Omental fat pad (tissue), 4 donors: Measurements from ENCODE around the gene PCYOX1L. TPM values are rescaled to one million over a fixed set of nuclear protein-coding genes. Genes with fewer than 3 reads are reported as not detected.

Source experiments
- ATAC-seq: fragments of 150-250 bp; one replicate; pipeline ENCODE4 v1.9.1; 2016; ENCODE audit warnings: mild to moderate bottlenecking, moderate library complexity; ENCODE audit not compliant: low FRiP score
- DNase-seq: peaks from one replicate; pipeline ENCODE4 v3.0.0-alpha.2; 2019; ENCODE audit warnings: low spot score
- total RNA-seq, 4 donors: library from RNA; depleted of rRNA; stranded (reverse); fragments of >200 nt; gene quantifications; one replicate each; pipeline ENCODE4 v1.1.0, GENCODE V29; 2016
- TF ChIP-seq, protein P1 (sequence below), 3 donors: fragments of 450-650 bp; IDR thresholded peaks; one replicate each; pipeline ENCODE4 v1.5.1; 2016 to 2017; ENCODE audit warnings: antibody characterized with exemption in 3 of 3, mild to moderate bottlenecking in 3 of 3, moderate library complexity in 2 of 3

Gene PCYOX1L
- total RNA-seq, 4 donors from 2014 or later: 2.3 to 3.9 (median 2.5) TPM

DNA sequence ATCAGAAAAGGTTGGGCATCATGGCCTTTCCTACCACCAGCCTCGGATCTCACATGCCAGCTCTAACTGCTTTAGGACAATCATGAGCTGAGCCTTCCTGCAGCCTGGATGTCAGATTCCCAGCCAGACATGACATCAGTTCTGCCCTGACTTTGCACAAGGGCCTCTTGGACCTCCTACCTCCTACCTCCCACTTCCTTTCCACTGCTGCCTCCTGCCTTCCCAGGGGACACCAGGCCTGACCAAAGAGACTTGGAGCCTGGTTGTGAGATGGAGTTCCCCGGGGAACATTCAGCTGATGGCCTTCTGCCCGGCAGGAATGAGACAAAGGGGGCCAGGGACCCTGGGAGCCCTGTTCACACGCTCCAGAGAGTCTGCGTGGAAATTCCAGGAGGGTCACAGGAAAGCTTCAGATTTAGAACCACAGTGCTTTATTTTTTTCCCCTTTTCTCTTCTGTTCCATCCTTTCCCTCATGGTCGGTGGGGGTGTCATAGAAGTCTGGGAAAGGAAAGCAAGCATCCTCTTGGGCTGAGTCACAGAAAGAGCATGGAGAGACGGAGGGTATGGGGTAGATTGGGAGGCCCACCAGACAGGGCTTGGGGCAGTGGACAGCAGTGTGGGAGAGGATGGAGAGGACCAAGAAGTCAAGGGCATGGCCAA lies 56.7 kb downstream of the PCYOX1L start:
- DNase-seq: no peak
- TF ChIP-seq, protein P1, sequence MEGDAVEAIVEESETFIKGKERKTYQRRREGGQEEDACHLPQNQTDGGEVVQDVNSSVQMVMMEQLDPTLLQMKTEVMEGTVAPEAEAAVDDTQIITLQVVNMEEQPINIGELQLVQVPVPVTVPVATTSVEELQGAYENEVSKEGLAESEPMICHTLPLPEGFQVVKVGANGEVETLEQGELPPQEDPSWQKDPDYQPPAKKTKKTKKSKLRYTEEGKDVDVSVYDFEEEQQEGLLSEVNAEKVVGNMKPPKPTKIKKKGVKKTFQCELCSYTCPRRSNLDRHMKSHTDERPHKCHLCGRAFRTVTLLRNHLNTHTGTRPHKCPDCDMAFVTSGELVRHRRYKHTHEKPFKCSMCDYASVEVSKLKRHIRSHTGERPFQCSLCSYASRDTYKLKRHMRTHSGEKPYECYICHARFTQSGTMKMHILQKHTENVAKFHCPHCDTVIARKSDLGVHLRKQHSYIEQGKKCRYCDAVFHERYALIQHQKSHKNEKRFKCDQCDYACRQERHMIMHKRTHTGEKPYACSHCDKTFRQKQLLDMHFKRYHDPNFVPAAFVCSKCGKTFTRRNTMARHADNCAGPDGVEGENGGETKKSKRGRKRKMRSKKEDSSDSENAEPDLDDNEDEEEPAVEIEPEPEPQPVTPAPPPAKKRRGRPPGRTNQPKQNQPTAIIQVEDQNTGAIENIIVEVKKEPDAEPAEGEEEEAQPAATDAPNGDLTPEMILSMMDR (IDR thresholded peaks at IDR 0.05): no peak
- no peak for ATAC-seq

DNA sequence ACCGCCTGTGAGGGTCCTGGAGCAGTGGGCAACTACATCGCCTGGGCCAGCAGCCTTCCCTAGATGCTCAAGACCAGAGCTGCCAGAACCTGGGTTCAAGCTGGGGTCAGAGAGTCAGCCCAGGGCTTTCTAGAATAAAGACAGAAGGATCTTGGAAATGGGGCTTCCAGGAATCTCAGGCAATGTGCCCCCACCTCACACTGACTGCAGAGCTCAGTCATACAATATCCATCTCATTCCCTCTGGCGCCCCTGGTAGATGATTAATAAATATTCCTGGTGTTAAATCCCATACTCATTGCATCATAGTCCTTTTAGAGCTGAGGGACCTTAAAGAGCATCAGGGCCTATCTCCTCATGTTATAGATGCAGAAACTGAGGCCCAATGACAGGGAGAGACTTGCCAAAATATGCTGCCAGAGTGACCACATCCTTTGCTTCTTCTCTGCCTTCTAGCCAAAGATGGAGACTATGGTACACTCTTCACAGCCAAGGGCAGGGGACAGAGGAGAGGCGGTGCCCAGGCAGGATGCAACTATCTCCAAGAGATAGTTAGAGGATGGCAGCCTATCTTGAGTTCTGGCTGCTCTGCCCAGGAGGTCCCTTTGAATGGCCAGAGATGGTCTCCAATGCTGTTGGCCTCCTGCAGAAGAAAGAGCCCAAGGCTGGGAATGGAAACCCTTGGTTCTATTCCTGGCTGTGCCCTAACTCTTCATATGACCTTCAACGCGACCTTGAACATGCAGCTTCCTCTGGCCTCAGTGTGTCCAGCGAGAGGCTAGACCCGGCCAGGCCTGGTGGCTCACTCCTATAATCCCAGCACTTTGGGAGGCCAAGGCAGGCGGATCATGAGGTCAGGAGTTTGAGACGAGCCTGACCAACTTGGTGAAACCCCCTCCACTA lies 57.5 kb downstream of the PCYOX1L start:
- TF ChIP-seq, protein P1 (IDR thresholded peaks at IDR 0.05): no peak
- no peak for DNase-seq
- ATAC-seq: no peak

DNA sequence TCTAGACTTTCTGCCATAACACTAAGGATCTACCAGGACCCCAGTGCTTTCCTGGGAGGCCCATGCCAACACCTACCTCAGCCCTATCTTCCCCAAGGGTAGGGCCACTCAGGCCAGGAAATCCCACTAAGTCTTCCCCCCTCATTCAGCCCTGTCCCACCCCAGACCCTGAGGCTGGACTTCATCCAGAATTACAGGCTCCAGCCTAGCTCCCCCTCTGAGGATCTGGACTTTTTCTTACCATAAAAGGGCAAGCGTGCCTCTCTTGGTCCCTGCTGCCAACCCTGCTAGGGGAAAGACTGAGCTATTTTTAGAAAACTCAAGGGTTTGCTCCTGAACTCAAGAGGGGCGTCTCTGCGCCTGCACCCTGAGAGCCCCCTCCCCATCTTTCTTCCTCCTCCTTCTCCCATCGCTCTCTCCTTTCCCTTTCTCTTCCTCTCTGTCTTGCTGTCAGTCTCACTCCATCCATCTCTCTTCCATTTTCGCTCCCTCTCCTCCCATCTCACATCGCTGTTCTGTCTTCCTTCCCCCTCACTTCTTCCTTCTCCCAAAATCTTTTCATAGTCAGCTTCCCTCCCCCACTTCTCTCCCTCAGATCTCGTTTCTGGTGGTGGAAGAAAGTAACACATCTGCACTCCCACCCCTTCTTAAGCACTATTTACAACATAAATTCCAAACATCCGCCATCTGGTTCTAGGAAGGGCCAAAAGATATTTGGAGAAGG lies 59.3 kb downstream of the PCYOX1L start:
- no peak for DNase-seq
- no peak for ATAC-seq
- TF ChIP-seq, protein P1 (IDR thresholded peaks at IDR 0.05): no peak

DNA sequence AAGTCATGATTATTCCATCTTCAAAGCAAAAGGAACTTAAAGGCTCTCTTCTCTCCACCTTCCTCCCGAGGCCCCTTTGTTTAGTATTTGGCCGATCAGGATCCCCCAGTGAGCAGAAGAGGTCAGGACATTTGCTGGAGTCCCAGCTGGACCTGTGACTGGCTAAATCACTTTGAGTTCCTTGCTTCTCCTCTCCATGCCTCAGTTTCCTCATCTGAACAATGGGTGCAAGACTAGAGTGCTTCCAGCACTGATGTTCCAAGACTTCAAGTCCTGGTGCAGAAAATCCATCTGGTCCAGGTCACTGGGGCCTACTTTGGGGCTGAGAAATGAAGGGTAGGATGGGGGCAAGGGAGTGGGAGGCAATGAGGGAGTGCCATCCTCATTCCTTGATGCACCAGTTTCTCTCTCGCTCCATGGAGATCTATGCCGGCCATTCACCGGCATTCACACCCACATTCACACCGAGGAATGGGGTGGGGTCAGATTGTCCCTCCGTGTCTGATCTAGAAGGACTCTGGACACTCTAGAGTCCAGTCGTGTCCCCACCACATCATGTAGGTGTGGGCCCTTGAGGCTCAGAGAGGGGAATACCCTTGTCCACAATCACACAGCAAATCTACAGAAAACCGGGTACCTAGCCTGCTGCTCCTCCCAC lies 60.0 kb downstream of the PCYOX1L start:
- ATAC-seq (no peak), DNase-seq (no peak)
- TF ChIP-seq, protein P1 (IDR thresholded peaks at IDR 0.05): no peak

DNA sequence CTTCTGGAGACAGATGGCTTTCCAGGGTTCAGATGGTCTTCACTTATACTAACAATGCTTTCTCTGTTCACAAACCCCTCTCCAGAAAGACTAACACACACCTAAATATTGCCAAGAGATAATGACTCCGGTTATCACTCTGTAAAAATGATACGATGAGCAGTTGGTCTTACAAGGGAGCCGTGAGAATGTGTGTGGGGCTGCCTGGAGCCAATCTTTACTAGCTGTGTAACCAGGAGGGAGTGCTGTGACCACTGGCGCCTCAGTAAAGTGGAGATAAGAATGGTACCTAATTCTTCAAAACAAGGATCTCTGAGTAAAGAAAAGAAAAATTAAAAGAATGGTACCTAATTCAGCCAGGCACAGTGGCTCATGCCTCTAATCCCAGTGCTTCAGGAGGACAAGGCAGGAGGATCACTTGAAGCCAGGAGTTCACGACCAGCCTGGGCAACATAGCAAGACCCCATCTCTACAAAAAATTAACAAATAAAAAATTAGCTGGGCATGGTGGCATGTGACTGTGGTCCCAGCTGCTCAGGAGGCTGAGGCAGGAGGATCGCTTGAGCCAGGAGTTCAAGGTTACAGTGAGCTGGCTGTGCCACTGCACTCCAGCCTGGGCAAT lies 61.2 kb downstream of the PCYOX1L start:
- DNase-seq (no peak), ATAC-seq (no peak)
- TF ChIP-seq, protein P1 (IDR thresholded peaks at IDR 0.05): no peak

Other genes starting within 250 kb of the PCYOX1L start
- 100 to 1,000 TPM in 2 of 4 donors, 10 to 100 TPM in 2; 47.8 to 456 (median 104) TPM for gene ABLIM3, start 216.6 kb upstream of the PCYOX1L start, total RNA-seq
- gene AFAP1L1, start 86.2 kb upstream of the PCYOX1L start, total RNA-seq: 10 to 100 TPM; 44.1 to 58.5 (median 46.9) TPM
- 10 to 100 TPM; 10.9 to 18.4 (median 15.9) TPM for gene GRPEL2, start 12.5 kb upstream of the PCYOX1L start, total RNA-seq
- gene IL17B, start 21.2 kb downstream of the PCYOX1L start, total RNA-seq: 1 to 10 TPM in 1 of 4 donors, not detected in 3; 1.1 TPM
- gene CSNK1A1, start 193.4 kb downstream of the PCYOX1L start, total RNA-seq: 100 to 1,000 TPM; 181 to 292 (median 209) TPM
- 1 to 10 TPM; 3.1 to 8.5 (median 4.6) TPM for gene ARHGEF37, start 223.5 kb downstream of the PCYOX1L start, total RNA-seq